Liver (tissue), 9 donors: Measurements from ENCODE around the gene UBASH3B. TPM values are rescaled to one million over a fixed set of nuclear protein-coding genes. Genes with fewer than 3 reads are reported as not detected.

Experiments used
- DNase-seq: peaks from one replicate; pipeline ENCODE4 v3.0.0-alpha.2; 2017; ENCODE audit warnings: low spot score
- H3K27ac ChIP-seq, 2 donors: one replicate each; pipeline ENCODE4 v1.7.0; 2013; ENCODE audit warnings: inconsistent platforms in 2 of 2, low read length in 2 of 2, control low read depth in 1 of 2, low read depth in 1 of 2, mild to moderate bottlenecking in 1 of 2
- H3K27me3 ChIP-seq, 4 donors: one replicate each; pipeline versions ENCODE4 v1.6.1 to v1.7.0; 2013; ENCODE audit warnings: low read length in 3 of 4, inconsistent platforms in 1 of 4, mild to moderate bottlenecking in 1 of 4, moderate library complexity in 1 of 4; ENCODE audit not compliant: control insufficient read depth in 4 of 4, insufficient read depth in 4 of 4
- H3K36me3 ChIP-seq, 4 donors: one replicate each; pipeline versions ENCODE4 v1.6.1 to v1.7.0; 2013; ENCODE audit warnings: low read length in 3 of 4, mild to moderate bottlenecking in 3 of 4, low read depth in 1 of 4, moderate library complexity in 1 of 4; ENCODE audit not compliant: control insufficient read depth in 4 of 4, insufficient read depth in 3 of 4
- H3K4me1 ChIP-seq, 4 donors: one replicate each; pipeline versions ENCODE4 v1.6.1 to v1.7.0; 2013; ENCODE audit warnings: low read length in 3 of 4, mild to moderate bottlenecking in 3 of 4, moderate library complexity in 1 of 4; ENCODE audit not compliant: control insufficient read depth in 4 of 4, insufficient read depth in 4 of 4
- H3K4me3 ChIP-seq, 3 donors: one replicate each; pipeline versions ENCODE4 v1.6.1 to v1.7.0; 2013; ENCODE audit warnings: low read length in 3 of 3, control low read depth in 1 of 3, low read depth in 1 of 3, mild to moderate bottlenecking in 1 of 3
- H3K9ac ChIP-seq, 2 donors: one replicate each; pipeline ENCODE4 v1.7.0; 2013; ENCODE audit warnings: low read length in 2 of 2, mild to moderate bottlenecking in 2 of 2, moderate library complexity in 2 of 2, control low read depth in 1 of 2, low read depth in 1 of 2
- H3K9me3 ChIP-seq, 4 donors: one replicate each; pipeline versions ENCODE4 v1.6.1 to v1.7.0; 2013; ENCODE audit warnings: low read length in 3 of 4; ENCODE audit not compliant: control insufficient read depth in 4 of 4
- ATF3 ChIP-seq: IDR thresholded peaks from 2 replicates; pipeline ENCODE4 v1.6.1; 2016; ENCODE audit warnings: antibody characterized with exemption
- CTCF ChIP-seq: fragments of 150-350 bp; IDR thresholded peaks from 2 replicates; pipeline ENCODE4 v1.5.1; 2017; ENCODE audit warnings: improper control_type of control experiment, low read depth, low read length; ENCODE audit not compliant: missing input control
- EGR1 ChIP-seq, 2 donors: IDR thresholded peaks; 2 replicates each; pipeline ENCODE4 v1.6.1; 2016 to 2018; ENCODE audit warnings: antibody characterized with exemption in 2 of 2, low read depth in 2 of 2
- FOXA1 ChIP-seq: IDR thresholded peaks from 2 replicates; pipeline ENCODE4 v1.6.1; 2016; ENCODE audit warnings: antibody characterized with exemption
- FOXA2 ChIP-seq: IDR thresholded peaks from 2 replicates; pipeline ENCODE4 v1.6.1; 2016; ENCODE audit warnings: antibody characterized with exemption
- GABPA ChIP-seq, 2 donors: IDR thresholded peaks in 1 of 2; conservative IDR thresholded peaks in 1 of 2; 2 replicates each; pipeline ENCODE4 v1.6.1; 2016; ENCODE audit warnings: antibody characterized with exemption in 2 of 2, mild to moderate bottlenecking in 1 of 2, moderate library complexity in 1 of 2
- HNF4A ChIP-seq, 2 donors: conservative IDR thresholded peaks; 2 replicates each; pipeline ENCODE4 v1.6.1; 2016; ENCODE audit warnings: antibody characterized with exemption in 2 of 2, mild to moderate bottlenecking in 2 of 2
- HNF4G ChIP-seq: IDR thresholded peaks from 2 replicates; pipeline ENCODE4 v1.6.1; 2016; ENCODE audit warnings: antibody characterized with exemption
- JUND ChIP-seq, 2 donors: IDR thresholded peaks; 2 replicates each; pipeline ENCODE4 v1.6.1; 2016; ENCODE audit warnings: antibody characterized with exemption in 2 of 2
- MAX ChIP-seq: IDR thresholded peaks from 2 replicates; pipeline ENCODE4 v1.6.1; 2016; ENCODE audit warnings: antibody characterized with exemption
- NR2F2 ChIP-seq: IDR thresholded peaks from 2 replicates; pipeline ENCODE4 v1.6.1; 2016; ENCODE audit warnings: antibody characterized with exemption
- RAD21 ChIP-seq, 2 donors: IDR thresholded peaks; 2 replicates each; pipeline ENCODE4 v1.6.1; 2016; ENCODE audit warnings: antibody characterized with exemption in 2 of 2, mild to moderate bottlenecking in 2 of 2
- REST ChIP-seq: IDR thresholded peaks from 2 replicates; pipeline ENCODE4 v1.6.1; 2016; ENCODE audit warnings: antibody characterized with exemption, mild to moderate bottlenecking
- RXRA ChIP-seq, 2 donors: IDR thresholded peaks; 2 replicates each; pipeline ENCODE4 v1.6.1; 2017 to 2018; ENCODE audit warnings: antibody characterized with exemption in 2 of 2, mild to moderate bottlenecking in 1 of 2
- SP1 ChIP-seq: IDR thresholded peaks from 2 replicates; pipeline ENCODE4 v1.6.1; 2018; ENCODE audit warnings: antibody characterized with exemption, mild to moderate bottlenecking
- TAF1 ChIP-seq: conservative IDR thresholded peaks from 2 replicates; pipeline ENCODE4 v1.6.1; 2016; ENCODE audit warnings: antibody characterized with exemption, mild to moderate bottlenecking
- YY1 ChIP-seq: IDR thresholded peaks from 2 replicates; pipeline ENCODE4 v1.6.1; 2016; ENCODE audit warnings: antibody characterized with exemption, mild to moderate bottlenecking
- ZBTB33 ChIP-seq: IDR thresholded peaks from 2 replicates; pipeline ENCODE4 v1.6.1; 2016; ENCODE audit warnings: antibody characterized with exemption
- WGBS: extraction: QIAGEN DNeasy Blood & Tissue Kit; methylation state at CpG from one replicate; pipeline ENCODE4 v1.1.7; 2013; 5-methylcytosine and 5-hydroxymethylcytosine counted together
- polyA plus RNA-seq, 2 donors: library from polyadenylated mRNA; stranded (reverse) in 1 of 2; unstranded in 1 of 2; fragments of 200-250 nt in 1 of 2; fragments of >200 nt in 1 of 2; fragmentation: Nextera tagmentation in 1 of 2; extraction: Ambion mirVana in 1 of 2; gene quantifications; one replicate each; pipeline versions ENCODE4 v1.2.1 to v1.2.3, GENCODE V29; 2013 to 2015
- total RNA-seq, 2 donors: library from RNA; depleted of rRNA; stranded (reverse); fragments of >200 nt; gene quantifications; one replicate each; pipeline ENCODE4 v1.2.3, GENCODE V29; 2014
- donor health status: healthy.
- donor health status: healthy.
- donor health status: healthy.
- donor health status: healthy.
- donor health status: healthy.

The UBASH3B gene
- total and polyA plus RNA-seq, 4 donors = 0.48 to 5.5 (median 2.5) TPM

- H3K4me3 ChIP-seq = no peak overlapping the region
- no peak for DNase-seq
- H3K9ac ChIP-seq = no peak overlapping the region
- H3K9me3 ChIP-seq = peaks cover 0 to 6% (median 1%) of the 10 kb centered on the region in 4 donors
- no peaks in the 10 kb centered on the region for H3K27me3 ChIP-seq
- no peaks in the 10 kb centered on the region for H3K4me1 ChIP-seq
- no peaks in the 10 kb centered on the region for H3K36me3 ChIP-seq
- no peak overlapping the region for H3K27ac ChIP-seq
- TF ChIP-seq HNF4A (conservative IDR thresholded peaks at IDR 0.05) (no peak), TAF1 (no peak), FOXA1 (no peak), REST (no peak), YY1 (no peak), RXRA (IDR thresholded peaks at IDR 0.05) (no peak)
These were observed 11.2 kb downstream of the UBASH3B start for GRCh38 chr11:122666743-122667142.

- Histone ChIP-seq H3K9me3 (peaks cover 0 to 6% (median 1%) of the 10 kb centered on the region in 4 donors), H3K36me3 (no peaks in the 10 kb centered on the region), H3K4me1 (peaks cover 0 to 2% (median 0%) of the 10 kb centered on the region in 4 donors), H3K4me3 (no peak overlapping the region), H3K27ac (no peak overlapping the region), H3K9ac (no peak overlapping the region), H3K27me3 (no peaks in the 10 kb centered on the region)
- no peak for DNase-seq
- TF ChIP-seq ZBTB33 = no peak
- TF ChIP-seq EGR1 (IDR thresholded peaks at IDR 0.05; ENCODE audit: low read depth in 2 of 2) = no peak
- no peak for TF ChIP-seq CTCF
- TF ChIP-seq HNF4A (conservative IDR thresholded peaks at IDR 0.05) = no peak
- no peak for TF ChIP-seq FOXA1
- TF ChIP-seq REST = no peak
- TF ChIP-seq YY1 = no peak
- no peak for TF ChIP-seq NR2F2
- no peak for TF ChIP-seq FOXA2
- TF ChIP-seq RAD21 (IDR thresholded peaks at IDR 0.05) = no peak
- TF ChIP-seq MAX = no peak
- TF ChIP-seq HNF4G = no peak
- no peak for TF ChIP-seq TAF1
- TF ChIP-seq ATF3 = no peak
- no peak for TF ChIP-seq RXRA (IDR thresholded peaks at IDR 0.05)
- no peak for TF ChIP-seq JUND (IDR thresholded peaks at IDR 0.05)
- no peak for TF ChIP-seq SP1
- no peak for TF ChIP-seq GABPA (IDR thresholded peaks at IDR 0.05 in 1 of 2, conservative IDR thresholded peaks at IDR 0.05 in 1 of 2)
- 79% methylated on average over 6 of the region's 6 CpGs for WGBS
These were observed 13.1 kb downstream of the UBASH3B start for GRCh38 chr11:122668562-122669090.
